IPS-20b (cell line): ENCODE results near the gene HOXB1.
"Not testable (repeated sequence)": the region's sequence is repeated elsewhere in the genome, so short reads cannot be mapped to it uniquely, and the experiment has no call there.

Experiments
- H3K27ac ChIP-seq: one replicate; pipeline ENCODE4 v1.5.1; 2013; ENCODE audit warnings: low read length
- H3K27me3 ChIP-seq: 2 replicates; pipeline ENCODE4 v1.6.1; 2013; ENCODE audit warnings: mild to moderate bottlenecking, low read length, inconsistent platforms; ENCODE audit not compliant: insufficient read depth
- H3K36me3 ChIP-seq: 2 replicates; pipeline ENCODE4 v1.6.1; 2013; ENCODE audit warnings: low read depth, mild to moderate bottlenecking, inconsistent platforms, low read length, moderate library complexity; ENCODE audit not compliant: insufficient read depth
- H3K4me1 ChIP-seq: 2 replicates; pipeline ENCODE4 v1.6.1; 2013; ENCODE audit warnings: mild to moderate bottlenecking, control low read depth, inconsistent platforms, low read length, moderate library complexity; ENCODE audit not compliant: insufficient read depth
- H3K4me3 ChIP-seq: 2 replicates; pipeline ENCODE4 v1.5.1; 2013; ENCODE audit warnings: mild to moderate bottlenecking, low read length, inconsistent platforms
- H3K9ac ChIP-seq: 2 replicates; pipeline ENCODE4 v1.6.1; 2013; ENCODE audit warnings: low read depth, mild to moderate bottlenecking, inconsistent platforms, low read length, moderate library complexity
- H3K9me3 ChIP-seq: 2 replicates; pipeline ENCODE4 v1.6.1; 2013; ENCODE audit warnings: mild to moderate bottlenecking, low read depth, low read length, inconsistent platforms; ENCODE audit not compliant: insufficient read depth

The HOXB1 gene

DNA sequence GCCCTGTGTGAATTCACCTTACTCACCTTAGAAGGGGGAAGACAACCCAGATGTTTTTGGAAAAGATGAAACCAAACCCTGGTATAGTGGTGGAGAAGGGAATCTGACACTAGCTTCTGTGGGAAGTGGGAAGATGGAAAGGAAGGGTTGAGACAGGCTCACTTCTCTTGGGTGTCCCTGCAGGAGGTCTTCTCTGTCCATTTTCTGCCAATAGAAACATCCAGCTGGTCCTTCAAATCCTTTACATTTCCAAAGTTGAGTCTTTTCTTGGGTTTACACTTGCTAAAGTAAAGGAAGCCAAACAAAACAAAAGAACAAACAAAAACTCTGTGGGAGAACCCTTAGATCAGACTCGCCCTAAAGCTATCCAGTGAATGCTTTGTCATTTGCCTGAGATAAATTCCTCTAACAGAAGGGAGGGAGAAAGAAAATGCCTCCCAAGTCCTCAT, 10.2 kb downstream of the HOXB1 start:
- Histone ChIP-seq H3K36me3 (no peaks in the 10 kb centered on the region), H3K9ac (no peak overlapping the region), H3K9me3 (no peaks in the 10 kb centered on the region), H3K4me1 (peaks cover 23% of the 10 kb centered on the region; the same call in 1 of the 2 replicates), H3K27ac (no peak overlapping the region), H3K4me3 (peak overlapping the region; percentile 36; the same call in 1 of the 2 replicates), H3K27me3 (peaks cover 92% of the 10 kb centered on the region)

DNA sequence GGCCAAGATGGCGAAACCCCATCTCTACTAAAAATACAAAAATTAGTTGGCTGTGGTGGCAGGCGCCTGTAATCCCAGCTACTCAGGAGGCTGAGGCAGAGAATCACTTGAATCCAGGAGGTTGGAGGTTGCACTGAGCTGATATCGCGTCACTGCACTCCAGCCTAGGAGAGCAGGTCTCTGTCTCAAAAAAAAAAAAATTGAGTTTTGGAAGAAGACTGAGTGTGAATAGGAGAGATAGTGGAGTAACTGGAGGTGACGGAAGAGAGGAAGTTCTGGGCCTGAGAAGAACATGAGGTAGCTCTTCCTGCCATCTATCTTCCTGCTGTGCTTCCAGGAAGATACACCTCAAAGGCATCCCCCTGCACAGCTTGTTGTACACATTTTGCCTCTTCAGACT, 11.4 kb downstream of the HOXB1 start:
- Histone ChIP-seq H3K4me3 (no peak overlapping the region), H3K9ac (no peak overlapping the region), H3K4me1 (peaks cover 23% of the 10 kb centered on the region; the same call in 1 of the 2 replicates), H3K27ac (no peak overlapping the region), H3K27me3 (peaks cover 92% of the 10 kb centered on the region), H3K9me3 (no peaks in the 10 kb centered on the region), H3K36me3 (no peaks in the 10 kb centered on the region)

DNA sequence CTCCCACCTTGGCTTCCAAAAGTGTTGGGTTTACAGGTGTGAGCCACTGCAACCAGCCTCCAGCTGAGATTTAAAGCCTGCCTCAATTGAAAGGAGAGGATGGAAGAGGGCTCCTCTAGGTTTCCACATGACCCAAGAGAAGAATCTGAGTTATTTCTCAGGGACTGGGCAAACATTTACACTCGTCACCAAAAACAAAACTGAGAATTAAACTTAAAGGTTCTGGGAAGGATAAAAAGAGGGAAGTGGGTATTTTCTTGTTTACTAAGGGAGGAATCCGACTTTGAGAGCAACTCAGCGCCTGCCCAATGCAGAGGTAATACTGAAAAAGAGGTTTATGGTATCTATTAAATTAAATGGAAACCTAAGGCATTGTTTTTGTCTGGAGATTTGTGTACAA, 13.3 kb downstream of the HOXB1 start:
- H3K4me3 ChIP-seq: no peak overlapping the region
- no peak overlapping the region for H3K27ac ChIP-seq
- H3K4me1 ChIP-seq: peaks cover 23% of the 10 kb centered on the region; the same call in 1 of the 2 replicates
- H3K36me3 ChIP-seq: no peaks in the 10 kb centered on the region
- no peak overlapping the region for H3K9ac ChIP-seq
- peaks cover 91% of the 10 kb centered on the region for H3K27me3 ChIP-seq
- H3K9me3 ChIP-seq: no peaks in the 10 kb centered on the region

DNA sequence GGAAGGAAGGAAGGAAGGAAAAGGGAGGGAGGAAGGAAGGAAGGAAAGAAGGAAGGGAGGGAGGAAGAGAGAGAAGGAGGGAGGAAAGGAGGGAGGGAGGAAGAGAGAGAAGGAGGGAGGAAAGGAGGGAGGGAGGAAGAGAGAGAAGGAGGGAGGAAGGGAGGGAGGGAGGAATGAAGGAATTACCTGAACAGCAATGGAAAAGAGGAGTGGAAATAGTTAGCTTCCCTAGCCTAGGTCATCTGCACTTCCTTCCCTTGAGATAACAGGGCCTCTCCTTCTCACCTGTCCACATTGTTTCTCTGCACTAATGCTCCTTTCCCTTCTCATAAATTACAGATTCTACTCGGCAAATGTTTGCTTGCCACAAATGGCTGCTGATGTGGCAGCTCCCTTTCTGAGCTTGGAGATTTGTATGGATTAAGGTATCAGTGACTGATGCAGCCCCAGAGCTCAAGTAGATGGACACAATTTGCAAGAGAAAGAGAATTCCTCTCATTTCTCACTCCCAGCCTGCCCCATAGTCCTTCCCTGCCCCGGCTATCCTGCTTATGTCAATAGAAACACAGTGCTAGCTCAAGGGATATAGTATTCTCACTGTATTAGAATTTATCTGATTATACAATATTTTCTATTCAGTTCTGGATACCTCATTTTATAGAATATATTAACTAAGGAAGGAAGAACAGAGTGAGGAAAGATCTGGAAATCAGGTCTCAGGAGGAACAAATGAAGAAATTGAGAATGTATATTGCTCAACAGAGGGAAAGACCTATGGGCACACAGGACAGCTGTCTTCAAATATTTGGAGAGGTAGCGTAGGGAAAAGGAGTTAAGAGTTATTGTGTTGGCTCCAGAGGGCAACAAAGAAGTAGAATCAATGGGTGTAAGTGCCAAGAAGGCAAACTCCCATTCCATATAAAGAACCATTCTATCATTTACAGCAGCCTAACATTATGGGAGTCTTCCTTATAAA, 14.6 kb downstream of the HOXB1 start:
- Histone ChIP-seq H3K27me3 (peaks cover 81% of the 10 kb centered on the region), H3K27ac (no peak overlapping the region), H3K9me3 (no peaks in the 10 kb centered on the region), H3K4me3 (no peak overlapping the region), H3K9ac (no peak overlapping the region), H3K36me3 (no peaks in the 10 kb centered on the region), H3K4me1 (peaks cover 19% of the 10 kb centered on the region; the same call in 1 of the 2 replicates)

DNA sequence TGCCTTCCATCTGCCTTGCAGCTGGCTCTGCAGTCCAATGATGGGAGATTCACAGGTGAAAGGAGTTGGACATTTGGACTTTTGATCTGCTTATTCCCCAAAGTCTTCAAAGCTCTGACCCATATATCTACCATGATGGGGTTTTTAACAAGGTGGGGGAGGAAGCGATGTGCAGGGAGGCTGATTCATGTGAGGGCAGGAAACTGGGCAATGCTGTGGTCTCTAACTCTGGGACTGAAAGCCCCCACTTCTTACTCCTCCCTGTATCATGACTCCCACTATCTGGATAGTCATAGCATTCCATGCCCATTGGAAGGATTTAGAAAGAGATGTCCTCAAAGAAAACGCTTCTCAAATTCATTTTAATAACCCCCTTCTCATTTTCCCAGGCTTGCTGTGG, 16.3 kb downstream of the HOXB1 start:
- H3K9ac ChIP-seq: no peak overlapping the region
- no peaks in the 10 kb centered on the region for H3K36me3 ChIP-seq
- H3K27ac ChIP-seq: no peak overlapping the region
- H3K9me3 ChIP-seq: no peaks in the 10 kb centered on the region
- peaks cover 13% of the 10 kb centered on the region; the same call in 1 of the 2 replicates for H3K4me1 ChIP-seq
- peaks cover 65% of the 10 kb centered on the region for H3K27me3 ChIP-seq
- no peak overlapping the region for H3K4me3 ChIP-seq

DNA sequence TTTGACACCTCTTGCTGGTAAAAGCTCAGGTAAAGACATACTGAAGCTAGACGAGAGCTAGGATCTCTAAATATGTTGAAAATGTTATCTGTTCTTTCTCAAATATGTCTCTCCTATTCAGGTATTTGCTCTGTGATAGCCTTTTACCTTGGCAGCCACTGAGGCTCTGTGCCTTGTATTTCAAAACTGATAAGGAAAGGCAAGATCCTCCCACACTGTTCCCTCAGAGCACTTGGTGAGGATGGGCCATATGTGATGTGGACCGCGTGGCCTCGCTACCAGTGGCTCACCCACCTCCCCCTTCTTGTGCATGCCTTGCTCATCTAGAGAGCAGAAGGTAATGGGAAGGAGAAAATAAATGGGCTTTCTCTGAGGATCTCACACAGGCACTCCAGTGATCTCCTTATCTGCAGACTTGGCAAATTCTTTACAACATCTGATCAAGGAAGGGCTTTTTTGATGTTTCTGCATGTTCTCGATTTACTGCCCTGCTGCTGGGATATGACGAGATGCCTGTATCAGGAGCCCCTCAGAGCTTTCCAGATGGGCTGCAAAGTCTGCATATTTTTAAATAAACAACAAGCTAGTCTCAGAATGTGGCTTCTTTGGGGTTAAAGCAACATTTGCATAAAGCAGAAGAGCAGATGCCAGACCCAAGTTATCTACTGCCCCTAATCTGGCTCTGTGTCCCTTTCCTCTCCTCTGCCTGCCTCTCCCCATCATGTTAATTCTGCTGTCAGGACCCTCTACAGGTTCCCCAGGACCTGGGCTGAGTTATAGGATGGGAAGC, 16.9 kb downstream of the HOXB1 start:
- no peak overlapping the region for H3K9ac ChIP-seq
- no peaks in the 10 kb centered on the region for H3K36me3 ChIP-seq
- no peak overlapping the region for H3K27ac ChIP-seq
- H3K27me3 ChIP-seq: peaks cover 59% of the 10 kb centered on the region
- peaks cover 13% of the 10 kb centered on the region; the same call in 1 of the 2 replicates for H3K4me1 ChIP-seq
- no peak overlapping the region for H3K4me3 ChIP-seq
- H3K9me3 ChIP-seq: no peaks in the 10 kb centered on the region

DNA sequence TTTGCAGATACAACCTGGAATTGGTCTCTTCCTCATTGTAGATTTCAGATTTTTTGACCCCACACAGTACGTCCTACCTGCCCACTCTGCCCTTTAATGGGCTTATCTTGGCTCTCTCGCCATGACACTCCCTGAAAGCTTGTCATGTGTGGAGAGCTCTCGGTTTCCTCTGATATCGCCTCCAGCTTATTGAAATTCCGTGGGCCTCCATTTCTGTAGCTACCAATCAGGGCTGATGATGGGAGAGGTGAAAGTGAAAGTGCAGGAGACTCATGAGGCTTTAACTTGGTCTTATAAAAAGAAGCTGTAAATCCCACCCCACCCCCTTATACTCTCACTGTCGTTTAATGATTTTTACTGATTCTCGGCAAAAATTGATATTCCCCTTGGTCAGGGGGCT, 17.7 kb downstream of the HOXB1 start:
- Histone ChIP-seq H3K36me3 (no peaks in the 10 kb centered on the region), H3K4me1 (peaks cover 13% of the 10 kb centered on the region; the same call in 1 of the 2 replicates), H3K27me3 (peaks cover 53% of the 10 kb centered on the region), H3K4me3 (no peak overlapping the region), H3K27ac (no peak overlapping the region), H3K9me3 (no peaks in the 10 kb centered on the region), H3K9ac (no peak overlapping the region)

DNA sequence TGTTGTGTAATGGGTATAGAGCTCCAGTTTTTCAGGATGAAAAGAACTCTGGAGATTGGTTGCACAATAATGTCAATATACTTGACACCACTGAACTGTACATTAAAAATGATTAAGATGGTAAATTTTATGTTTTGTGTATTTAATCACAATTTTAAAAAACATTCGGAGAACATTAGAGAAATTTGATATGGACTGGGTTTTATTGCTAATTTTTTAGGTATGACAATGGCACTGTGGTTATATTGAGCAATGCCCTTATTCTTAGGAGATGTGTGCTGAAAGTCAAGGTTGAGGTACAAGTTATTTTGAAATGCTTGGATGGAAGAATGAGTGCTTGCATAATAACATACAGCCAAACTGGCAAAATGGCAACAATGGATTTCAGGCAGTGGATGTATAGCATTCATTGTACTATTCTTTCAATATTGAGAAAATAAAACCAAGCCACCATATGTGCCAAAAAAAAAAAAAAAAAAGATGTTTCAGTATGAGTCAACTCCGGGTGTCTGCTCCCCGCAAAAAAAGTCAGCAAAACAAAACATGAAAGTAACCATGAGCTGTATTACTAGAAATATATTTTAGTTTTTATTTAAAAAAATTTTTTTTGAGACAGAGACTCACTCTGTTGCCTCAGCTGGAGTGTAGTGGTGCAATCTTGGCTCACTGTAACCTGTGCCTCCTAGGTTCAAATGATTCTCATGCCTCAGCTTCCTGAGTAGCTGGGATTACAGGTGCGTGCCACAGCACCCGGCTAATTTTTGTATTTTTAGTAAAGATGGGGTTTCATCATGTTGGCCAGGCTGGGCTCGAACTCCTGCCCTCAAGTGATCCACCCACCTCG, 19.8 kb downstream of the HOXB1 start:
- H3K4me1 ChIP-seq: peaks cover 4% of the 10 kb centered on the region
- no peak overlapping the region for H3K27ac ChIP-seq
- H3K9me3 ChIP-seq: no peaks in the 10 kb centered on the region
- no peak overlapping the region for H3K4me3 ChIP-seq
- peaks cover 43% of the 10 kb centered on the region for H3K27me3 ChIP-seq
- no peak overlapping the region for H3K9ac ChIP-seq
- no peaks in the 10 kb centered on the region for H3K36me3 ChIP-seq

DNA sequence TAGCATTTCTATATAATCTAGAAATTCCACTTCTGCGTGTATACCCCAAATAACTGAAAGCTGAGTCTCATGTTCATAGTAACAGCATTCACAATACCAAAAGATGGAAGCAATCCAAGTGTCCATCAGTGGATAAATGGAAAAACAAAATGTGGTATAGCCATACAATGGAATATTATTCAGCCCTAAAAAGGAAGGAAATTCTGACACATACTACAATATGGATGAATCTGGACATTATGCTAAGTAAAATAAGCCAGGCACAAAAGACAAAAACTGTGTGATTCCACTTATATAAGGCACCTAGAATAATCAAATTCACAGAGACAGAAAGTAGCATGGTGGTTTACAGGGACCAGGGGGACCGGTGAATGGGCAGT, 20.4 kb downstream of the HOXB1 start:
- Histone ChIP-seq H3K9me3 (no peaks in the 10 kb centered on the region), H3K9ac (no peak overlapping the region), H3K27ac (no peak overlapping the region), H3K4me1 (peaks cover 7% of the 10 kb centered on the region), H3K4me3 (no peak overlapping the region), H3K27me3 (peaks cover 37% of the 10 kb centered on the region), H3K36me3 (no peaks in the 10 kb centered on the region)

DNA sequence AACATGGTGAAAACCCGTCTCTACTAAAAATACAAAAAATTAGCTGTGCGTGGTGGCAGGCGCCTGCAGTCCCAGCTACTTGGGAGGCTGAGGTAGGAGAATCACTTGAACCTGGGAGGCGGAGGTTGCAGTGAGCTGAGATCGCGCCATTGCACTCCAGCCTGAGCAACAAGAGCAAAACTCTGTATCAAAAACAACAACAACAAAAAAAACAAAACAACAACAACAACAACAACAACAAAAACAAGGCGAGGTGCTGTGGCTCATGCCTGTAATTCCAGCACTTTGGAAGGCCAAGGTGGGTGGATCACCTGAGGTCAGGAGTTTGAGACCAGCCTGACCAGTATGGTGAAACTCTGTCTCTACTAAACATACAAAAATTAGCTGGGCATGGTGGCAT, 21.1 kb downstream of the HOXB1 start:
- not testable (repeated sequence) for H3K9ac ChIP-seq, H3K27ac ChIP-seq, H3K4me3 ChIP-seq, H3K4me1 ChIP-seq, H3K36me3 ChIP-seq, H3K9me3 ChIP-seq
- H3K27me3 ChIP-seq: peaks cover 31% of the 10 kb centered on the region

DNA sequence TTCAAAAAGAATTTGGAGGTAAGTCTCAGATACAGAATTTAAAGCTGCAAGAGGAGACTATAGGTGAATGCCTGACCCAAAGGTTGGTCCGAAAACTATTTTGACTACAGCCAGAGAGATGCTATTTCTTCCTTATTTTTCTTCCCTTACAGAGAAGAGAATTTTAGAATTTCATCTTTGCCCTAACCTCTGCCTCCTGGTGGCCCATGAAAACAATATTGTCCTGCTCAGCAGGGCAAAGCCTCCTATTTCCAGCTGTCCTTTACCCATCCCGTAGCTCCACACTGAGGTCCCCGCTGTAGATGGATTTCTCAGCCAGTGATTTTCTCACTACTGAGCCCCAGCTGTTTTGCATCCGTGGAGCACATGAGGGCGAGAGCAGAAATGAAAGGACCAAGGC, 24.6 kb downstream of the HOXB1 start:
- Histone ChIP-seq H3K36me3 (no peaks in the 10 kb centered on the region), H3K27me3 (peaks cover 32% of the 10 kb centered on the region), H3K4me3 (no peak overlapping the region), H3K4me1 (peaks cover 17% of the 10 kb centered on the region), H3K9me3 (no peaks in the 10 kb centered on the region), H3K9ac (no peak overlapping the region), H3K27ac (no peak overlapping the region)
